ENCODE results near the gene TFDP1. TPM values are rescaled to one million over a fixed set of nuclear protein-coding genes. Genes with fewer than 3 reads are reported as not detected.

The TFDP1 gene
- total RNA-seq, 6 experiments from 2014 or later, result 21.7 to 26.9 (median 25.1) TPM

- Histone ChIP-seq H3K9me3 (no peaks in the 10 kb centered on the region), H3K27ac (no peak overlapping the region), H3K27me3 (no peaks in the 10 kb centered on the region), H3K4me1 (no peaks in the 10 kb centered on the region), H3K36me3 (no peaks in the 10 kb centered on the region), H3K4me3 (no peak overlapping the region)
- DNase-seq (peak in 2 of 3 donors; percentile 38 to 51), ATAC-seq (peak in 1 of 4 donors; percentile 4)
- 70% methylated on average over 4 of the region's 42 CpGs for WGBS (ENCODE audit: insufficient coverage, low coverage, low lambda C conversion rate, missing lambda C conversion rate)
- TF ChIP-seq POLR2A (IDR thresholded peaks at IDR 0.05), result no peak
- TF ChIP-seq, protein P1, sequence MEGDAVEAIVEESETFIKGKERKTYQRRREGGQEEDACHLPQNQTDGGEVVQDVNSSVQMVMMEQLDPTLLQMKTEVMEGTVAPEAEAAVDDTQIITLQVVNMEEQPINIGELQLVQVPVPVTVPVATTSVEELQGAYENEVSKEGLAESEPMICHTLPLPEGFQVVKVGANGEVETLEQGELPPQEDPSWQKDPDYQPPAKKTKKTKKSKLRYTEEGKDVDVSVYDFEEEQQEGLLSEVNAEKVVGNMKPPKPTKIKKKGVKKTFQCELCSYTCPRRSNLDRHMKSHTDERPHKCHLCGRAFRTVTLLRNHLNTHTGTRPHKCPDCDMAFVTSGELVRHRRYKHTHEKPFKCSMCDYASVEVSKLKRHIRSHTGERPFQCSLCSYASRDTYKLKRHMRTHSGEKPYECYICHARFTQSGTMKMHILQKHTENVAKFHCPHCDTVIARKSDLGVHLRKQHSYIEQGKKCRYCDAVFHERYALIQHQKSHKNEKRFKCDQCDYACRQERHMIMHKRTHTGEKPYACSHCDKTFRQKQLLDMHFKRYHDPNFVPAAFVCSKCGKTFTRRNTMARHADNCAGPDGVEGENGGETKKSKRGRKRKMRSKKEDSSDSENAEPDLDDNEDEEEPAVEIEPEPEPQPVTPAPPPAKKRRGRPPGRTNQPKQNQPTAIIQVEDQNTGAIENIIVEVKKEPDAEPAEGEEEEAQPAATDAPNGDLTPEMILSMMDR (IDR thresholded peaks at IDR 0.05), result no peak
- intact Hi-C loops (cut with DNase I), result no loop called here
These were observed 72.5 kb downstream of the TFDP1 start for GRCh38 chr13:113656831-113657671.

- TF ChIP-seq, protein P1 (IDR thresholded peaks at IDR 0.05), result no peak
- TF ChIP-seq POLR2A (IDR thresholded peaks at IDR 0.05), result no peak
- peak in 1 of 4 donors; percentile 6 for ATAC-seq
- no peaks in the 10 kb centered on the region for H3K36me3 ChIP-seq
- H3K9me3 ChIP-seq, result no peaks in the 10 kb centered on the region
- intact Hi-C loops (cut with DNase I), result no loop called here
- WGBS (ENCODE audit: insufficient coverage, low coverage, low lambda C conversion rate, missing lambda C conversion rate), result 61% methylated on average over 11 of the region's 47 CpGs
- H3K4me3 ChIP-seq, result no peak within 1 kb of the TSS
- H3K4me1 ChIP-seq, result no peaks in the 10 kb centered on the region
- H3K27ac ChIP-seq, result no peak within 1 kb of the TSS
- no peaks in the 10 kb centered on the region for H3K27me3 ChIP-seq
- peak in 2 of 3 donors; percentile 25 to 45 for DNase-seq
These were observed 73.5 kb downstream of the TFDP1 start, which contains the start of gene ATP4B for GRCh38 chr13:113657851-113658741. Gene ATP4B, minus strand, starts transcription at chr13:113658198. Its CDS starts 54 bp downstream, at chr13:113658144.

- Histone ChIP-seq H3K27ac (no peak overlapping the region), H3K36me3 (no peaks in the 10 kb centered on the region), H3K4me1 (no peaks in the 10 kb centered on the region), H3K9me3 (no peaks in the 10 kb centered on the region), H3K27me3 (no peaks in the 10 kb centered on the region), H3K4me3 (no peak overlapping the region)
- TF ChIP-seq POLR2A (IDR thresholded peaks at IDR 0.05), result no peak
- TF ChIP-seq, protein P1 (IDR thresholded peaks at IDR 0.05), result no peak
- peak in 2 of 3 donors; percentile 32 to 42 for DNase-seq
- intact Hi-C loops (cut with DNase I), result no loop called here
- 42% methylated on average over 3 of the region's 14 CpGs for WGBS (ENCODE audit: insufficient coverage, low coverage, low lambda C conversion rate, missing lambda C conversion rate)
- no peak for ATAC-seq
These were observed 74.3 kb downstream of the TFDP1 start for GRCh38 chr13:113658836-113659235.

DNA sequence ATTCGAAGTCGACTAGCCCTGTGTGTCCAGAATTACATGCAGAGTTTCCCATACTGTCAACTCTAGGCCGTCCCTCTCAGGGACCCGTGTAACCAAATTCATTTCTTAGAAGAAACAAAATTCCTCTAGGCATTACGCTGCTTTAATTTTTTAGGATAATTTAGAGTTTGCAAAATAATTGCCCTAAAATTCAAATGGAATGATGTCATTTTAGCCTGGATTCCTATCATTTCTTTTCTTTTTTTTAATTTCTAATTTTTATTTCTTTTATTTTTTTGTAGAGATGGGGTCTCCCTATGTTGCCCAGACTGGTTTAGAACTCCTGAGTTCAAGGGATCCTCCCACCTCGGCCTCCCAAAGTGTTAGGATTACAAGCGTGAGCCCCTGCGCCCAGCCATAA lies 74.8 kb downstream of the TFDP1 start:
- no peak for TF ChIP-seq POLR2A (IDR thresholded peaks at IDR 0.05)
- TF ChIP-seq, protein P1 (IDR thresholded peaks at IDR 0.05), result no peak
- Histone ChIP-seq H3K4me1 (no peaks in the 10 kb centered on the region), H3K36me3 (no peaks in the 10 kb centered on the region), H3K27me3 (no peaks in the 10 kb centered on the region), H3K9me3 (no peaks in the 10 kb centered on the region), H3K27ac (no peak overlapping the region), H3K4me3 (no peak overlapping the region)
- WGBS (ENCODE audit: insufficient coverage, low coverage, low lambda C conversion rate, missing lambda C conversion rate), result 88% methylated on average over 8 of the region's 8 CpGs
- DNase-seq, result no peak
- ATAC-seq, result no peak
- intact Hi-C loops (cut with DNase I), result no loop called here

All from right lobe of liver (tissue), 6 donors.